Measurements from ENCODE around the gene NCAM2. TPM values are rescaled to one million over a fixed set of nuclear protein-coding genes. Genes with fewer than 3 reads are reported as not detected.

NCAM2 gene
- total and polyA plus RNA-seq, 2 donors (not counting 3 experiments of a cell fraction or from before 2014, with no cell fraction given): 0.11 to 0.27 TPM

DNA sequence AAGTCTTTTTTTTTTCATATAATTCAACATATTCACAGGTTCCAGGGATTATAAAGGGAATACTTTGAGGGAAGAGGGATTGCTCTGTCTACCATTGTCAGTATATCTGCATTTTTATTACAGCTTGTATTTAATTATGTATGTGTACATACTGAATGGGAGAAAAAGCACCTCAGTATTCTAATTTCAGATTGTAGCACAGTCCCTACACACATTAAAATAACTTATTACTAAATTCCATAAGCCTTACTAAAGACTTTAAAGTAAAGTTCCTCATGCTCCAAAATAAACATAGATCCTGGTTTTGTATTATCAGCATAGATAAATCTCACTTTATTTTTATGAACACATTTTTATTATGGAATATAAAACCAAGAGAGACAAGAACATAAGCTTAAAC, 134.2 kb downstream of the NCAM2 start:
- Histone ChIP-seq H2AFZ (ENCODE audit: low read depth, low read length) (no peak overlapping the region), H4K20me1 (replicated peaks; ENCODE audit: control insufficient read depth, extremely low read depth, insufficient read depth, low read length) (no peaks in the 10 kb centered on the region), H3K4me2 (ENCODE audit: insufficient read depth, low read length) (no peak overlapping the region), H3K27me3 (ENCODE audit: control insufficient read depth in 2 of 2, insufficient read depth in 2 of 2, low read length in 2 of 2) (no peaks in the 10 kb centered on the region), H3K4me3 (replicated peaks in 1 of 3; ENCODE audit: insufficient read depth in 1 of 3, low read depth in 1 of 3, low read length in 3 of 3) (no peak overlapping the region), H3K79me2 (ENCODE audit: control insufficient read depth, insufficient read depth, low read length) (no peaks in the 10 kb centered on the region), H3K36me3 (ENCODE audit: control insufficient read depth in 2 of 2, extremely low read depth in 1 of 2, insufficient read depth in 2 of 2, low read length in 2 of 2) (no peaks in the 10 kb centered on the region), H3K27ac (ENCODE audit: insufficient read depth, low read depth, low read length) (no peak overlapping the region), H3K9ac (replicated peaks; ENCODE audit: extremely low read depth, insufficient read depth, low read length) (no peak overlapping the region), H3K4me1 (ENCODE audit: control insufficient read depth, extremely low read depth, insufficient read depth, low read length) (no peaks in the 10 kb centered on the region), H3K9me3 (replicated peaks; ENCODE audit: control insufficient read depth, insufficient read depth, low read length) (no peaks in the 10 kb centered on the region), H3K9me1 (replicated peaks; ENCODE audit: control insufficient read depth, extremely low read depth, insufficient read depth, low read length) (no peaks in the 10 kb centered on the region)
- no TSS peak for BruUV-seq (replicated peaks)
- ChIA-PET CTCF (no interaction called here), POLR2A (no interaction called here)
- DNase-seq (ENCODE audit: low read depth, low spot score): no peak
- TF ChIP-seq GATA2 (IDR thresholded peaks at IDR 0.05; ENCODE audit: insufficient read depth, insufficient read length, low read depth, low read length) (no peak), CTCF (IDR thresholded peaks at IDR 0.05; ENCODE audit: extremely low read depth in 1 of 2, insufficient read depth in 1 of 2, low read depth in 1 of 2, low read length in 2 of 2) (no peak), MAX (IDR thresholded peaks at IDR 0.05; ENCODE audit: insufficient read depth, insufficient read length) (no peak), FOS (IDR thresholded peaks at IDR 0.05; ENCODE audit: borderline replicate concordance, insufficient read depth, low read length) (no peak), POLR2AphosphoS5 (IDR thresholded peaks at IDR 0.05; ENCODE audit: insufficient read depth, low read depth, low read length) (no peak), POLR2A (IDR thresholded peaks at IDR 0.05; ENCODE audit: low read depth, low read length) (no peak), EZH2 (IDR thresholded peaks at IDR 0.05; ENCODE audit: borderline replicate concordance, low read depth, low read length, severe bottlenecking) (no peak), JUN (IDR thresholded peaks at IDR 0.05; ENCODE audit: borderline replicate concordance, insufficient read depth, insufficient read length, low read depth) (no peak), MYC (IDR thresholded peaks at IDR 0.05; ENCODE audit: low read depth, low read length) (no peak)
- intact Hi-C loops (cut with micrococcal nuclease) (no loop called here), dilution Hi-C loops (cut with MboI; ENCODE audit: extremely low pct_ligation_motif_present, low sequenced_read_pairs) (no loop called here)
- no peak for FAIRE-seq
